ENCODE data around the gene PGAM5.

Gene PGAM5

DNA sequence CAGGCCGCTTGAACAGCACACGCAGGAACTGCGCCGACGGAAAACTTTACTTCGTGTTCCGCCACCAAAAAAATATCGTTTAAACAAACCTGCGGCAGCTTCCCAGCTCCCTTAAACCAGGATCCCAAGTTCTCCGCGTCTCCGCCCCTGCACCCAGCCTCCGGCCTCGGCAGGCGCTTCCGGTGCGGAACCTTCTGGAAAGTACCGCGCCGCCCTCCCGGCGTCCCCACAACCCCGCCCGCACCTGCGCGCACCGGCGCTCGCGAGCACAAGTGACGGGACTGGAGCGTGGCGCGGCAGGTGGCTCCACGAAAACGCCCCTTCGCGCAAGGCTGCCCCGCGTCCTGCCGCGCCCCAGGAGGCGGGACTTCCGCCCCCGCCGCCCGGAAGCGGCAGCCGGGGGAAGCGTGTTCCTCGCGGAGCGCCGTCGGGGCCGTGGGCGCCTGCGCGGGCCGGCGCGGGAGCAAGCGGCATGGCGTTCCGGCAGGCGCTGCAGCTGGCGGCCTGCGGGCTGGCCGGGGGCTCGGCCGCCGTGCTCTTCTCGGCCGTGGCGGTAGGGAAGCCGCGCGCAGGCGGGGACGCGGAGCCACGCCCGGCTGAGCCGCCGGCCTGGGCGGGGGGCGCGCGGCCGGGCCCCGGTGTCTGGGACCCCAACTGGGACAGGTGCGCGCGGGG lies at the start of gene PGAM5:
PGAM5 (plus strand) TSS at position 438 of the 675 bp plus-strand sequence; CDS start at position 473, 35 bp downstream.
- in situ Hi-C loops (cut with HindIII; ENCODE audit: low sequenced_read_pairs), result no loop called here

DNA sequence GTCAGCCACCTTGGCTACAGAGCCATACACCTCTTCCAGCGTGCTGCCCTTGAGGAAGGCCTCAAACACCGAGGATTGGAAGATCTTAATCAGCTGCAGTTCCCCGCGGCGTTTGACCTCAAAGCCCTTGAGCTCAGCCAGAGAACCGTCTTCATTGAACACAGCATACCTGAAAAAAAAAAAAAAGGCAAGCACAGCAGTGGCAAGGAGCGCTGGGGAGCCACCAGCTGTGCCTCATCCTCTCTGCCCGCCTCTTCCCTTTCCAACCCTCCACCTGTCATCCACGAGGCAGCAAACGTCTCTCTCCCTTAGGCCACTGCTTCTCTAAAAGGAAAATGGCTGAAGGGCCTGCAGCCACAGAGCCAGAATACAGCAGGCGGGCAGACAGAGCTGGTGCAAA lies 49.6 kb upstream of the PGAM5 start:
- in situ Hi-C loops (cut with HindIII; ENCODE audit: low sequenced_read_pairs), result no loop called here

DNA sequence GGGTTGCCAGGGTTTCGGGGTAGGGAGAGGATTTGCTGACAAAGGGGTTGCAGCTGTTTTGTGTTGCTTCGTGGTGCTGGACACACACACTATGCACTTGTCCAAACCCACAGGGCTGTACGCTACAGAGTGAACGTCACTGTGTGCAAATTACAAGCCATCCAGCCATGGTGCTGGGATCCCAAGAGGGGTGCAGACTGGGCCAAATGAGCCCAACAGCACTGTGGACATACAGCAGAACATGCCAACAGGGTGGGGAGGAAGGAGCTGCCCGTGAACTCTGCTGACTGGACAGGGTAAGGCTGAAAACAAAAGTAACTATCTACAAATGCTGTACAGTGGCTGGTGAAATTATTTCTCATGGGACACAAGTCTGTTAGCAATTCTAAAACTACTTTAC lies 48.7 kb upstream of the PGAM5 start:
- in situ Hi-C loops (cut with HindIII; ENCODE audit: low sequenced_read_pairs), result no loop called here

DNA sequence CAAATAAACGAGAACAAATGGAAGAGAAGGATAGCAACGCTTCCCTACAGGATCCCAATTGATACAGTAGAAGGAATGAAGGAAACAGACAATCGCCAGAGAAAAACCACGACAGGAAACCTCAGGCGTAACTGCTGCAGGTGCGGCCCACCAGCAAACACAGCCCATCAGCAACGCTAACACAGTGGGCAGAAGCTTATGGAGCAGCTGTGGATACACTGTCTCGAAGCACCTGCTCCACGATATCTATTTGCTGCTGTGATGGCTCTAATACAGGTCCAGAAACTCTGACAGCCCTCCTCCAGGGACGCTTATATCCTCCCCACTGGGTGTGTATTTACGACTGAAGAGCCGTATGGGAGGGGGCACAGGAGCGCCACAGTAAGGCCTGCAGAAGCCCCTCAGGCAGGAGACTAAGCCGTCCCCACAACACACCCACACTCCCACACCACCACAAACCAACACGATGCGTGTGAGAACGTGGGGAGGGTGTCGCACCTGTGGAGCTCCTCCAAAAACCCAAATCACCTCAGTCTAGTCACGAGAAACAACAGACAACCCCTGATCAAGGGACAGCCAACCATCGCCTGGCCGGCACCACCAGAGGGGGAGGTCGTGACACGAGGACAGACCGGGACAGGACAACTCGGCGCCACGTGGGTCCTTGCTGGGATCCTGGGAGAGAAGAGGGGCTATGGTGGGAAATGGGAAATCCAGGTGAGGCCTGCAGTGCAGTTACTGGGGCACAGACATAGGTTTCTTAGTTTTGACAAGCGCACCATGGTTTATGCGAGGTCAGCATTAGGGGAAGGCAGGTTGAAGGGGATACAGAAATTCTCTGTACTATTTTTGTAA lies 47.5 kb upstream of the PGAM5 start:
- in situ Hi-C loops (cut with HindIII; ENCODE audit: low sequenced_read_pairs), result no loop called here

DNA sequence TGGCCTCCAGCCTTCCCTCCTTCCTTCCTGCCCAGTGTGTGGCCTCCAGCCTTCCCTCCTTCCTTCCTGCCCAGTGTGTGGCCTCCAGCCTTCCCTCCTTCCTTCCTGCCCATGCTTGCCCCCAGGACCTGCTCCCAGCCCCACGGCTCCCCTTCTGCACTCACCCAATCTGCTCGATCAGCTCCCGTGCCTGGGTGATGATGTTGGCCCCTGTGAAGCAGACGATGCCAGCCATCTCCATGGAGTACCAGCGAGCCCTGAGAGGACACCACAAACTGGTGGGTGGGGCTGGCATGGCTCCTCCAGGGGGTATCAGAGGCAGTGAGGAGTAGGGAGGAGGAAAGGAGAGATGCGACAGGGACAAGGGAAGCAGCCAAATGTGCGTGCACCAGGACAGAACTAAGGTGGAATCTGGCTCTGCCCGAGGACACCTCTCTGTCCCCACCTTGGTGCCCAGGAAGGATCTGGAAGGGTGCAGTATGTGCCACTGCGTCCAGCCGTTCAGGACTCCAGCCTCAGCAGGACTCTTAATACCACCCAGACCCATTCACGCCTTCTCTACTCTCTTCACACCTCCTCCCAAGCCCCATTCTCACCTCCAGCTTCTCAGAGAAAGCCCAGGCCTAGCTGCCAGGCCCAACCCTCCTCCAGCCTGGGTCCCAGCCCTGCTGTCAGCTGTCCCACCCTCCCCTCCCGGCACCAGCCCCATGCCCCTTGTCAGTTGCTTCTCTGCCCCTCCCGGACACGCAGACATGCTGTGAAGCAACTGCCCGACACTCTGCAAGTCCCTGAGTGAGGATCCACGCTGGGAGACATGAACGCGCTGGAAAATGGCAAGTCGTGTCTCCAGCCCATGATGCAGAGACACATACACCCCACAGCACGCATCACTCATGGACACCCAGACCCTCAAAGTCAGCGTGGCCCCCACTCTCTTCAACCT lies 46.2 kb upstream of the PGAM5 start:
- in situ Hi-C loops (cut with HindIII; ENCODE audit: low sequenced_read_pairs), result loop anchor here (5.0 kb wide), 1 partner anchor 53 kb away; no protein-coding TSS in a partner anchor

DNA sequence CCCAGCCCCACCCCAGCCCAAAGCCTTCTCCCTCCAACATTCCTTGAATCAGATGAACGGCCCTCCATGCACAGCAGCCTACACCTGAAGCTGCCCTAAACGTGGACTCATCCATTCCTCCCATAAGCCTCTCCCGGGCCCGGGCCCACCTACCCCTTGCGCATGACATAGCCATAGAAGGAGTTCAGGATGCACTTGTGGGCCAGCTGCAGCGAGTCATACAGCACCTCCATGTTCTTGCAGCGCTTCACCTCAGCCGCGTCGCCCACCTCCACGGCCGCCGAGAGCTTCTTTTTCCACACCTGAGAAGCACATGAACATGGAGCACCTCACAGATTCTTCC lies 45.5 kb upstream of the PGAM5 start:
- in situ Hi-C loops (cut with HindIII; ENCODE audit: low sequenced_read_pairs), result loop anchor here (5.0 kb wide), 1 partner anchor 52 kb away; no protein-coding TSS in a partner anchor

DNA sequence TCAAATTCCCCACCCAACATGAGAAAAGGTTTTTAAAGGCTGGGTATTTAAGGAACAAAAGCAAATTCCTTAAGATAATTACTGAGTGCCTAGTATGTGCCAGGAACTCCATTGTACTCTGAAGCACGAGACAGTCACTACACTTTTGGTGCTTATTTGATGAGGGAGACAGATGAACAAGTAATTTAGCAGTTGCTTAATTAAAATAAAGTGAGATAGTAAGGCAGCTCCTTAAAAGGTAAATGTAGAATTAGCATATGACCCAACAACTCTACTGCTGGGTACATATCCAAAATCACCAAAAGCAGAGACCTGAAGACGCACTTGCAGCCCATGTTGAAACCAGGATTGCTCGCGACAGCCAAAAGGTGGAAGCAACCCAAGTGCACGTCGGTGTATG lies 44.8 kb upstream of the PGAM5 start:
- in situ Hi-C loops (cut with HindIII; ENCODE audit: low sequenced_read_pairs), result loop anchor here (5.0 kb wide), 1 partner anchor 52 kb away; no protein-coding TSS in a partner anchor

DNA sequence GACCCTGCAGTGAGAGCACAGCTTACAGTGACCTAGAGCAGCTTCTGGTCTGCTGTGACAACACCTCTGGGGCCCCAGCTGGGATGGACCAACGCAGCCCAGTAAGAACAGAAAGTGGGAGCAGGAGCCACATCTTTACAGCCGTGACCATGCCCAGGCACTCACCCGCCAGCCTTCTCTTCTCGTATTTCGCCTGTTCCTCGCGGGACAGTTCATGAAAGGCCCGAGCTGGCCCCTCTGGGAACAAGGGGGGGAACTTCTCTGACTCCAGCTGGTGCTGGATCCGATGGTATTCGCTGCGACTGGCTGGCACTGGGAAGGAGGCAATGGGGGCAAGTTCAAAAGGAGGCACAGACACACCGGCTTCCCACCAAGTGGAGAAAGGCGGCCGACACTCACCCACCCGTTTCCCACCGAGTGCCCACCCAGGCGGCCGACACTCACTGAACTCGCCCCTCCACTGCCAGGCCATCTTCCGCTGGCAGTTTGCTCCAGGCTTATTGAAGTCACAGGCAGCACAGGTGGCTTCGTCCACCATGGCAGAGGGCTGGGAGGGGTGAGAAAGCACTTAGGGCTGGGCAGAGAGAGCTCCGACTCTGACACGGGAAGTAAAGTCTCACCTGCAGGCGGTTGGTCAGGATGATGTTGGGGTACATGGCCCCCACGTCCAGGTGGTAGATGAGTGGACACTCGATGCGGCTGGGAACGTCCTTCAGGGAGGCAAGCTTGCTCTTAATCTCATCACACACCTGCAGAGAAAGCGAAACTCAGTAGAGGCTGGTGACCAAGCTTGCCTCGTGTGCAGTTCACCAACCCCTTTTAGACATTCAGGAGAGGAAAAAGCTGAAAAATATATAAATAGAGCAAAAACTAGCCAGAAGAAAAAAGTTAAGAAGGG lies 42.2 kb upstream of the PGAM5 start:
- in situ Hi-C loops (cut with HindIII; ENCODE audit: low sequenced_read_pairs), result loop anchor here (5.0 kb wide), 1 partner anchor 49 kb away; no protein-coding TSS in a partner anchor

DNA sequence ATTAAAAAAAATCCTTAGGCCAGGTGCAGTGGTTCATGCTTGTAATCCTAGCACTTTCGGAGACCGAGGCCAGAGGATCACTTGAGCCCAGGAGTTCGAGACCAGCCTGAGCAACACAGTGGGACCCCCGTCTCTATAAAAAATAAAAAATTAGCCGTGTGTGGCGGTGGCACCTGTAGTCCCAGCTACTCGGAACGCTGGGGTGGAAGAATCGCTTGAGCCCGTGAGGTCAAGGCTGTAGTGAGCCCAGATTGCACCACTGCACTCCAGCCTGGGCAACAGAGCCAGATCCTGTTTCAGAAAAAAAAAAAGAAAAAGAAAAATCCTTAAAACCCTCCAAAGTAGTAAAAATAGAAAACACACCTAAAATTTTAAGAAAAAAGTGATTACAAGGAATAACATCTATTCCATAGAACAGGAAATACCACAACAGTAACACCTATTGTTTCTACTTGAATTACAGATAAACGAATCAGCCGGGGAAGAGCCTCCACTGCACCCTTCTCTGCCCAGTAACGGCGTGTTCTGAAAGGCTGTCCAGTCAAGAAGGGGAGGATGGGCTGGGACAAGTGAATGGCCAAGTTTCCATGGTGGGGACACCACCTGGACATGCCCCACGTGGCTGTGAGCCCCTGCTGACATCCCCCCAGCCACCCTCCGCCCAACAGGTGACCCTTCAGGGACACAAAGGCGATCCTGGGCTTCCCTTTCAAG lies 41.3 kb upstream of the PGAM5 start:
- in situ Hi-C loops (cut with HindIII; ENCODE audit: low sequenced_read_pairs), result loop anchor here (5.0 kb wide), 1 partner anchor 48 kb away; no protein-coding TSS in a partner anchor

DNA sequence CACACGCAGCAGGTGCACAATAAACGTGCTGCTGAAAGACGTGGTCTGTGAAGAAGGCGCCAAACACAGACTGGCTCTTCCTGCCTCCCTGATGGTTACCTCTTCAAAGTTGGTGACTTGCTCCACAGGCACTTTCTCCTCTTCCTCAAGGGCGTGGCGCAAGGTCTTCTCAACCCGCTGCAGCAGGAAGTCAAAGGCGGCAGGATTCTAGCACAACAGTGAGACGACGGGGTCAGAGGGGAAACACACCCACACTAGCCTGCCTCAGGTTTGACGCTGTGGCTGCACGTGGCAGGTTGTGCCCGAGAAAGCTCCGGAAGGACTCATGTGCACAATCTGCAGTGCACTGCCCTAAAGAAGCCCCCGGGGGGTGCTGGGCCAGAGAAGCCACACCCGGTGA lies 38.5 kb upstream of the PGAM5 start:
- in situ Hi-C loops (cut with HindIII; ENCODE audit: low sequenced_read_pairs), result no loop called here

DNA sequence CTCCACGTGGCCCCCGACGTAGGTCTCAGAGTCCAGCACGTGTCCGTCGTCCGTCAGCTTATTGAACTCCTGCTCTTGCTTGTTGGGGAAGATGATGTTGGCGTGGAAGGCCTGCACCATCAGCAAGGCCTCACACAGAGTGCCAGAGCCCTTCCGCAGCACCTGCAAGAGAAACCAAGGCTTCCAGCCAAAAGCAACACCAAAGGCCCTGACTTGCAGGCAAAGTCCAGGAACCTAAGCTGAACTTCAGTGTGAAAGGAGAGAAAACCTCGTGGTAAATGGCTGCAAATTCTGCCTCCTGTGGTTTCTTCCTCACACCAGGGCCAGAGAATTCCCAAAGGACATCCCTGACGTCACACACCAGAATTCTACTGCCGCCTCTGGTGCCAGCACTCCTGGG lies 38.0 kb upstream of the PGAM5 start:
- in situ Hi-C loops (cut with HindIII; ENCODE audit: low sequenced_read_pairs), result no loop called here

DNA sequence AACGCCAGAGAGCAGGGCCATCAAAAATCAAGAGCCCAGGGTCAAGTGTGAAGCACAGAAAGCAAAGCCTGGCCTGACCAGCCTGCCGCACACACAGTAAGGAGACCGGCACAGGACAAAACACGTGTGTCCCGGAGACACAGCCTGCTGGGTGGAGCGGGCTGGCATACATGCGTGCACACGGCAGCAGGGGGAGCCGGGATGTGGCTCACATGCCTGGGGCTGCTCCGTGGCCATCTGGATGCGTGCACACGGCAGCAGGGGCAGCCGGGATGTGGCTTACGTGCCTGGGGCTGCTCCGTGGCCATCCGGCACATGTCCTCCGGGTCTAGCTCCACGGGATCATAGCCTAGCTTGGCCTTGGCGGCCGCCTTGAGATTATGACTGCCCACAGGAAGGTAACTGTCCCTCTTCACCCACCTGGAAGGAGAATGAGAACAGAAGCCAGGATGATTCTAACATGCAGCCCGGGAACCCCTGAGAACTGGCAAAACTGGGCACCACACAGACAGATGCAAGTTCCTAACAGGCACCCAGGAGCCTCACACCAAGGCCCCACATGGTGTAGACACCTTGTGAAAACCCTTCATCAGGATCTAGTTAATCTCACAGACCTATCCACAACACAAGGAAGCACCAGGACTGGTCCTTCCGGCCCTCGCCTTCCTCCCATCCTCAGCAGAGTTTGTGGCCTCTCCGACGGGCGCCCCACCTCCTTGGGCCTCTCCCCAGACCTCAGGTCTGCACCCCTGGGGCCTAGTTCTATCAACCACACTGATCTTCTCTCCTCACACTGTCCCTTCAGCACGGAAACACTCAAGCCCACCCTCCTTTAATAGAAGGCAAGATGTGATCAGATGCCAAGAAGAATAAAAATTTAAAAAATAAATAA lies 37.1 kb upstream of the PGAM5 start:
- in situ Hi-C loops (cut with HindIII; ENCODE audit: low sequenced_read_pairs), result no loop called here

DNA sequence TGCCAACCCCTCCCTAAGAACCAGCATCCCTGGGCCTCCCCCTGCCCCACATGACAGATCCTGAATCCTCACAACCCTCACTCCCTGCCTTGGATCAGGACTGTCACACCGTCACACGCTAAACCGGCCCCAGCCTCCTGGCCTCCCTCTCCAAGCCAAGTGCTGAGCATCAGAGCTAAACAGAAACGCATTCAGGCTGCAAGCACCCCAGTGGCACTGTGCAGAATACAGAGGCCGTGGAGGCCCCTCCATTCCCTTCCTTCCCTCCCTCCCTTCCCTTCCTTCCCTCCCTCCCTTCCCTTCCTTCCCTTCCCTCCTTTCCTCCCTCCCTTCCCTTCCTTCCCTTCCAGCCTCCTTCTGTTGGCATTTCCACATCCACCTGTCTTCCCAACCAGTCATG lies 36.1 kb upstream of the PGAM5 start:
- in situ Hi-C loops (cut with HindIII; ENCODE audit: low sequenced_read_pairs), result no loop called here

DNA sequence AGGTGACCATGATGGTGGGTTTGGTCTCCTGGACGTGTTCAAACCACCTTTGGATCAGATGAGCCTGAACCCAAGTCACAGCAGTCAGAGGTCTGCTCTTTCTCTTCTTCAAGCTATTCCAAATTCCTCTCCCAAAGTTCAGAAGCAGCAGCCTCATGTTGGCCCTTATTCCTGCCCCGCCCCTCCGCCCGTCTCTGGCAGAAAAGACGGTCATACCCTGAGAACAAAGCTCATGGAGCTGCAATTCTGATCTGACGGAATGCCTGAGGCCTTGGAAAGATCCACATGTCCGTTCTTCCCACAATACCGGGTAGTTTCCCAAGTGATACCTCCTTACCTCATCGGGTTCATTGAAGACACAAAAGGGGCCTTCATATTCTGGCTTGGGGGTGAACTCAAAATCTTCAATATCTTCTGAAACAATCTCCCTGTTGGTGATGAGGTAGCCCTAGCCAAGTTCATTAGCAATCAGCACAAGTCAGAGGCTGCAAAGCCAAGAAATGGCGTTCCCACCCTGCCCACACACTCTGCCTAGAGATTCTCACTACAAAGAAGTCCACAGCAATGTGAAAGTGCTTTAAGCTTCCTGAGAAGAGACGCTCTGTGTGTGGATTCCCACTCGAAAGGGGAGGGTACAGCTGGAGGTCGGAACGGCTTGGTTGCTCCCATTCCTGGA lies 34.7 kb upstream of the PGAM5 start:
- in situ Hi-C loops (cut with HindIII; ENCODE audit: low sequenced_read_pairs), result no loop called here

DNA sequence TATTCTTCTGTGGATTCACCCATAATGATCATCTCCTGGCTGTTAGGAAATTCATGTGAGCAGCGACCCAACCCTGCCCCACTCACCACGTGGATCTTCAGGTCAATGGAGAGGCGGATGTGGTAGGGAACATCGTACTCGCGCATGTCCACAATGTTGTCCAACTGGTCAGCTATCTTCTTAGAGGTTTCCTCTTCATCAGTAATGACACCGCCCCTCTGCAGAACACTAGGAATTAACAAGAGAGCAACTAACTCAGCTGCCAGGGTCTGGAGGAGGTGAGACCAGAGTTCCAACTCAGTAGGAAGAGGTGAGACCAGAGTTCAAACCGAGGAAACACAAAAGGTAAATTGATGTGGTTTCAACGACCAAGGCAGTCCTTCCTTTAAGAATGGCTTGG lies 33.1 kb upstream of the PGAM5 start:
- in situ Hi-C loops (cut with HindIII; ENCODE audit: low sequenced_read_pairs), result no loop called here

DNA sequence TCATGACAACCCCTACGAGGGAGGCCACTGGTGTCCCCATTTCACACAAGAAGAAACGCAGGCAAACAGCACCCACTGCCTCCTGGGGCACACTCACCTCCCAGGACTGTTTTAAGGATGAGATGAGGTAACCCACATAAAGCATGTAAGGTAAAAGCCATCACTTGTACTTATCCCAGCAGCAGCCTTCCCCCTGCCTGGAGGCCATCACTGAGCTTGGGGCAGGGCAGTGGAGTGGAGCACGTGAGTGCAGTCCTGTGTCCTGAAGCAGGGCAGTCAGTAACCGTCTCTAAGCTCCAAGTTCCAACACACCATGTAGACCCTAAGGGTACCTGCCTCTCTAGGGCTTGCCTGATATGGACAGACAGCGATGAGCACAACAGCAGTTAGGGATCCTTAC lies 25.2 kb upstream of the PGAM5 start:
- in situ Hi-C loops (cut with HindIII; ENCODE audit: low sequenced_read_pairs), result no loop called here

DNA sequence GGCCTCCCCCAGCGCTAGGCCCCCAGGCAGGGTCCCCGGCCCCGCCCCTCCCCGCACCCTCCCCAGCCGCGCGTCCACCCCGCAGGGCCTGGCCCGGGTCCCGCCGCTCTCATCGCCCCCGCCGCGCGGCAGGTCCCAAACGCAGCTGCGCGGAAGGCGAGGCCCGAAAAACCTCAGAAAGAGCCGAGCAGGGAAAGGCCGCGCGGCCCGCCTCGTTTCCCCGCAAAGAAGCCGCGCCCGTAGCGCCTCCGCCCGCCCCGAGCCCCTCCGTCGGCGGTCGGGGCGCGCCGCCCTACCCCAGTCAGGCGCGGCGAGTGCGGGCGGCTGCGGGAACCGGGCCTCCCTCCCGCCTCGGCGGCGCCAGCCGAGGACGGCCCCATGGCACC lies 23.8 kb upstream of the PGAM5 start:
- in situ Hi-C loops (cut with HindIII; ENCODE audit: low sequenced_read_pairs), result no loop called here
